ENCODE data around the gene SETD1B.

DNA sequence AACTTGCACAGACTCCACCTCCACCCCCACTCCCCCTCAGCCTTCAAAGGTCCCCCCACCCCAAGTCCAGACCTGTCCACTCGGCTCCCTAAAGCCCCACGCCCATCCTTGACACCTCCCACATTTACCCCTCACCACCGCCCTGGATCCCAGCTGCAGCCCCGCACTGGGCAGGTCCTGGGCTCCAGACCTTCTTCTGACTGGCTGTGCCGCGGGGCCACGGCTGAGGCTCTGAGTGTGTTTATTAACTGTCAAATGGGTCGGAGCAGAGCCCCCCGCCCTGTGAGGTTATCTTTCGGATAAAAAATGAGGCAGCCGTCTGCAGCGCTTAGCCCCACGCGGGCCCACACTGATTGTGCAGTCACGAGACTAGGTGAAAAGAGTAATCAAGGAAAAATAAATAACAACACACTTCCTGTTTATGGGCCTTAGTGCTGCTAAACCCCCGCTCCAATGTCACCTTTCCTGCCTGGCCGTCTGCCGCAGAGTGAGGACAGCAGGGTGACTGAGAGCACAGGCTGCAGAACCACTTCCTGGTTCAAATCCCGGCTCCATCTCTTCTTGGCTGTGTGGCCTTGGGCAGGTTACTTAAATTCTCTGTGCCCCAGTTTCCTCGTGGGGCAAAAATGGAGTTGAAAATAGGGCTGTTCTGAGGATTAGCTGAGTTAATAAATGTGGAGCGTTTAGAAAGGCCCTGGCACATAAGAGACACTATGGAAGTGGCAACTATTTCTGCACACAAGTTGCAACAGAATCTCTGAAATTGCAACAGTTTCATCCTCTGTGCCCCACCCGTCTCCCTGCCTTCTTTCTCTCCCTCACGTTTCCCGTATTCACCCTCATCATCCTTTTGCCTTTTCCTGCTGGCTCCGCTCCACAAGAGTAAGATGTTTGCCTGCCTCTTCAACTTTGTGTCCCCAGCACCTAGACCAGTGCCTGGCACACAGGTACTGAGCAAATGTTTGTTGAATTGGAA, 9.4 kb downstream of the SETD1B start:
- TF ChIP-seq CTCF (IDR thresholded peaks at IDR 0.05) (no peak), EP300 (IDR thresholded peaks at IDR 0.05) (no peak)
